Fibroblast of the aortic adventitia (primary cell): ENCODE data around the gene MAGI3. TPM values are rescaled to one million over a fixed set of nuclear protein-coding genes. Genes with fewer than 3 reads are reported as not detected.

ENCODE experiments used
- DNase-seq: peaks from one replicate; pipeline ENCODE4 v3.0.0-alpha.2; 2010; ENCODE audit warnings: low read depth
- H3K4me3 ChIP-seq: 2 replicates; pipeline ENCODE4 v1.5.1; 2011; ENCODE audit warnings: low read depth, mild to moderate bottlenecking, control low read depth, low read length, moderate library complexity
- CTCF ChIP-seq: IDR thresholded peaks from 2 replicates; pipeline ENCODE4 v1.5.1; 2011; ENCODE audit warnings: mild to moderate bottlenecking, low read length, control low read depth, inconsistent platforms; ENCODE audit not compliant: insufficient read depth
- total RNA-seq: library from RNA; depleted of rRNA; stranded (reverse); fragments of >200 nt; gene quantifications from 2 replicates; pipeline ENCODE4 v1.2.3, GENCODE V29; 2012; ENCODE audit warnings: low replicate concordance

The MAGI3 gene
- total RNA-seq, 1 donor: 16.1 TPM

- TF ChIP-seq CTCF: no peak
- H3K4me3 ChIP-seq: no peak overlapping the region
- no peak for DNase-seq
Measured at GRCh38 chr1:113372546-113372945, 17.8 kb upstream of the MAGI3 start.

- no peak for TF ChIP-seq CTCF
- DNase-seq: no peak
- H3K4me3 ChIP-seq: no peak overlapping the region
Measured at GRCh38 chr1:113373644-113374043, 16.7 kb upstream of the MAGI3 start.

- peak; percentile 41 for DNase-seq
- peak overlapping the region; percentile 39 for H3K4me3 ChIP-seq
- TF ChIP-seq CTCF: peak; percentile 20
Measured at GRCh38 chr1:113375878-113376277, 14.4 kb upstream of the MAGI3 start.

- TF ChIP-seq CTCF: no peak
- H3K4me3 ChIP-seq: no peak overlapping the region
- DNase-seq: no peak
Measured at GRCh38 chr1:113380075-113380474, 10.2 kb upstream of the MAGI3 start.

- TF ChIP-seq CTCF: no peak
- peak overlapping the region; percentile 1 for H3K4me3 ChIP-seq
- DNase-seq: peak; percentile 19
Measured at GRCh38 chr1:113388017-113388620, 2.2 kb upstream of the MAGI3 start.

GRCh38 chr1:113388621-113389358, 1.5 kb upstream of the MAGI3 start:
- H3K4me3 ChIP-seq: peak overlapping the region; percentile 77
- peak; percentile 17 for DNase-seq
- TF ChIP-seq CTCF: no peak
